Gastroesophageal sphincter (tissue), 4 donors: ENCODE data around the gene BCL2. TPM values are rescaled to one million over a fixed set of nuclear protein-coding genes. Genes with fewer than 3 reads are reported as not detected.

Experiments
- ATAC-seq: fragments of 150-250 bp; one replicate; pipeline ENCODE4 v1.9.1; 2016; ENCODE audit warnings: mild to moderate bottlenecking, moderate library complexity
- H3K27ac ChIP-seq, 4 donors: fragments of 200-600 bp; sonication (generic) in 3 of 4; 1 replicate in 3 of 4; 2 replicates in 1 of 4; pipeline ENCODE4 v1.5.1; 2016 to 2019
- H3K27me3 ChIP-seq: fragments of 200-600 bp; sonication (generic); one replicate; pipeline ENCODE4 v1.5.1; 2019
- H3K36me3 ChIP-seq, 2 donors: fragments of 200-600 bp; sonication (generic); one replicate each; pipeline ENCODE4 v1.5.1; 2019; ENCODE audit warnings: control low read depth in 1 of 2
- H3K4me1 ChIP-seq, 3 donors: fragments of 200-600 bp; sonication (generic); 1 replicate in 2 of 3; 2 replicates in 1 of 3; pipeline ENCODE4 v1.5.1; 2016 to 2019; ENCODE audit warnings: control low read depth in 2 of 3
- H3K4me3 ChIP-seq, 2 donors: fragments of 200-600 bp; sonication (generic); one replicate each; pipeline ENCODE4 v1.5.1; 2019; ENCODE audit warnings: mild to moderate bottlenecking in 1 of 2, moderate library complexity in 1 of 2
- H3K9me3 ChIP-seq, 3 donors: fragments of 200-600 bp; sonication (generic); one replicate each; pipeline ENCODE4 v1.5.1; 2017 to 2019; ENCODE audit warnings: control low read depth in 2 of 3
- EP300 ChIP-seq: sonication (generic); formaldehyde crosslinking; IDR thresholded peaks from one replicate; pipeline ENCODE4 v1.6.1; 2017; ENCODE audit warnings: antibody characterized with exemption, mild to moderate bottlenecking
- POLR2A ChIP-seq, 2 donors: fragments of 450-650 bp; IDR thresholded peaks; one replicate each; pipeline ENCODE4 v1.6.1; 2017; ENCODE audit warnings: antibody characterized with exemption in 2 of 2, mild to moderate bottlenecking in 2 of 2, moderate library complexity in 1 of 2
- POLR2AphosphoS5 ChIP-seq: sonication (generic); formaldehyde crosslinking; IDR thresholded peaks from one replicate; pipeline ENCODE4 v1.6.1; 2017; ENCODE audit warnings: antibody characterized with exemption
- WGBS, 2 donors: methylation state at CpG; one replicate each; pipeline ENCODE4 v1.1.5; 2018; ENCODE audit warnings: low coverage in 1 of 2; 5-methylcytosine and 5-hydroxymethylcytosine counted together
- total RNA-seq, 4 donors: library from RNA; depleted of rRNA; stranded (reverse); fragments of >200 nt; gene quantifications; one replicate each; pipeline ENCODE4 v1.1.0, GENCODE V29; 2016
- TF ChIP-seq, protein P1 (sequence below), 4 experiments: fragments of 200-600 bp in 2 of 4; fragments of 450-650 bp in 2 of 4; sonication (generic) in 1 of 4; IDR thresholded peaks; one replicate each; pipeline ENCODE4 v1.5.1; 2017 to 2019; ENCODE audit warnings: antibody characterized with exemption in 4 of 4, mild to moderate bottlenecking in 2 of 4, moderate library complexity in 2 of 4

The BCL2 gene
- total RNA-seq, 4 donors from 2014 or later: 31.2 to 41.7 (median 32.7) TPM

DNA sequence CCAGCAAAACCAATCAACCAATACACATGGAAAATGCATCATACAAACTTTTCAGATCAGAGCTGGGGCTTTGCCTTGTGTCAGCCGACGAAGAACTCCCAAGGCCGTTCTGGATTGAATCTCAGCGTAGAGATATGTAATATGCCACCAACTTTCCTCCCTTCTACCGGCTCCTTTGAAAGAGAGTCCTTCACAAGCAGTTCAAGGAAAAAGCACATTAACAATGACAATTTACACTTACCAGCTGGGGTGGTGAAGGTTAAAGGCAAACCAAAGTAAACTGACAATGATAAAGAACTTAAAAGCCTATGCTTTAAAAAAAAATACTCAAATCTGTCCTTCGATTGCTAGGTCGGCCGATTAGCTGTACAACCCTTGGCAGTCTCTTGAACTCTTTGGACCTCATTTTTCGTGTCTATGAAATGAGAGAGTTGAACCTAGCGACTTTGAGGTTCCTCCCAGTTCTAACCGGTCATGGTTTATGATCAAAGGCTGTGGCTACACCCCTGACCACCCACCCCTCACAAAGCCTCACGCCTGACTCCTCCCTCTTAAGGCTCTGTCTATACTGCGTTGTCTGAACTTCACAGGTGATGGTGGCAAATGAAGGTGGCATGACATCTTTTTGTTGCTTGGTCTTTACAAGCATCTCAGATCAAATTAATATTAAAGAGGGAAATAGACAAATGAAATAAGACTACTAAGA, 46.2 kb downstream of the BCL2 start:
- ATAC-seq: no peak
- H3K36me3 ChIP-seq: no peaks in the 10 kb centered on the region
- H3K9me3 ChIP-seq: no peaks in the 10 kb centered on the region
- 66 to 73% methylated on average over 9 to 11 of the region's 13 CpGs for WGBS, 2 donors
- no peak for TF ChIP-seq EP300
- TF ChIP-seq, protein P1, sequence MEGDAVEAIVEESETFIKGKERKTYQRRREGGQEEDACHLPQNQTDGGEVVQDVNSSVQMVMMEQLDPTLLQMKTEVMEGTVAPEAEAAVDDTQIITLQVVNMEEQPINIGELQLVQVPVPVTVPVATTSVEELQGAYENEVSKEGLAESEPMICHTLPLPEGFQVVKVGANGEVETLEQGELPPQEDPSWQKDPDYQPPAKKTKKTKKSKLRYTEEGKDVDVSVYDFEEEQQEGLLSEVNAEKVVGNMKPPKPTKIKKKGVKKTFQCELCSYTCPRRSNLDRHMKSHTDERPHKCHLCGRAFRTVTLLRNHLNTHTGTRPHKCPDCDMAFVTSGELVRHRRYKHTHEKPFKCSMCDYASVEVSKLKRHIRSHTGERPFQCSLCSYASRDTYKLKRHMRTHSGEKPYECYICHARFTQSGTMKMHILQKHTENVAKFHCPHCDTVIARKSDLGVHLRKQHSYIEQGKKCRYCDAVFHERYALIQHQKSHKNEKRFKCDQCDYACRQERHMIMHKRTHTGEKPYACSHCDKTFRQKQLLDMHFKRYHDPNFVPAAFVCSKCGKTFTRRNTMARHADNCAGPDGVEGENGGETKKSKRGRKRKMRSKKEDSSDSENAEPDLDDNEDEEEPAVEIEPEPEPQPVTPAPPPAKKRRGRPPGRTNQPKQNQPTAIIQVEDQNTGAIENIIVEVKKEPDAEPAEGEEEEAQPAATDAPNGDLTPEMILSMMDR (IDR thresholded peaks at IDR 0.05): no peak
- no peak for TF ChIP-seq POLR2AphosphoS5
- no peak for TF ChIP-seq POLR2A (IDR thresholded peaks at IDR 0.05)
- no peak overlapping the region for H3K27ac ChIP-seq
- H3K27me3 ChIP-seq: no peaks in the 10 kb centered on the region
- H3K4me3 ChIP-seq: no peak overlapping the region
- peaks cover 0 to 40% (median 0%) of the 10 kb centered on the region in 3 donors for H3K4me1 ChIP-seq

DNA sequence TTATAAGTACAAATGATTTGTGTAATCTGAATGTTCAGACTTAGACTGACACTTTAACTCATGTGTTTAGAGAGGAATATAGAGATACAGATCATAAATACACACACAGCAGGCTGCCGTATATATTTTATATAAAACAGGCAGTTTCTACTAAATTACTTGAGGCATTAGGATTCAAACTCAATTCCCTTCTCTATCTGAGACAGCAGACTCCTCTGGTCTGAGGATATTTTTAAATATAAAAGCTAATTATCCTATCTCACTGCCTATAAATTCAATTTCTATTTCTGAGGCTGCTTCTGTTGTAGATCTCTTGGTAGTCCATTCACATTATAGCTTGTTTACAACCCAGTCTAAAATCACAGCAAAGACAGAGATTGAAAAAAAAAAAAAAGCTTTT, 46.9 kb downstream of the BCL2 start:
- Histone ChIP-seq H3K36me3 (no peaks in the 10 kb centered on the region), H3K27ac (no peak overlapping the region), H3K4me3 (no peak overlapping the region), H3K27me3 (no peaks in the 10 kb centered on the region), H3K4me1 (peaks cover 0 to 40% (median 3%) of the 10 kb centered on the region in 3 donors), H3K9me3 (no peaks in the 10 kb centered on the region)
- TF ChIP-seq POLR2A (IDR thresholded peaks at IDR 0.05) (no peak), EP300 (no peak), POLR2AphosphoS5 (no peak)
- TF ChIP-seq, protein P1 (IDR thresholded peaks at IDR 0.05): no peak
- 89% methylated on average over 1 of the region's 1 CpG for WGBS, 2 donors
- ATAC-seq: no peak

DNA sequence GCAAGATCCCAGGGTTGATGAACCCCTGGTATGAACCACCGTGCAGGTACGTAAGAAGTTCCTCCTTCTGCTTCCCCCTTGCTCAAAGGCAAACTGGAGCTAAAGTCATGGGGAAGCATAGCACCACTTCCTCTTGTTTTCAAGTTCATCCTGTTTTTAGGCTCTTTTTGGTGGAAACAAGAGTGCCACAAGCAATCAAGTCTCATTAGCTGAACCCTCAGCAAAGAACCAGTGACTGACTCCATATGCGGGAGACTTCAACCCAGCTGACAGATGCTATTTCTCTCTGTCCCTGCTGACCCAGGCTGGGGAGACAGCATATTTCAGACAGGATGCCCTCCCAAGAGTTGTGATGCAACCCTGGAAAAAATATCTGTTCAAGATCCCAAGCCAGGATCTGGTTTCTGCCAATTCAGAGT, 47.7 kb downstream of the BCL2 start:
- H3K4me3 ChIP-seq: no peak overlapping the region
- no peaks in the 10 kb centered on the region for H3K9me3 ChIP-seq
- WGBS, 2 donors: 80 to 84% methylated on average over 3 of the region's 3 CpGs
- peaks cover 0 to 44% (median 3%) of the 10 kb centered on the region in 3 donors for H3K4me1 ChIP-seq
- no peak for TF ChIP-seq EP300
- TF ChIP-seq, protein P1 (IDR thresholded peaks at IDR 0.05): no peak
- H3K27me3 ChIP-seq: no peaks in the 10 kb centered on the region
- H3K36me3 ChIP-seq: no peaks in the 10 kb centered on the region
- peak overlapping the region in 1 of 4 donors; percentile 27 for H3K27ac ChIP-seq
- peak; percentile 74 for ATAC-seq

DNA sequence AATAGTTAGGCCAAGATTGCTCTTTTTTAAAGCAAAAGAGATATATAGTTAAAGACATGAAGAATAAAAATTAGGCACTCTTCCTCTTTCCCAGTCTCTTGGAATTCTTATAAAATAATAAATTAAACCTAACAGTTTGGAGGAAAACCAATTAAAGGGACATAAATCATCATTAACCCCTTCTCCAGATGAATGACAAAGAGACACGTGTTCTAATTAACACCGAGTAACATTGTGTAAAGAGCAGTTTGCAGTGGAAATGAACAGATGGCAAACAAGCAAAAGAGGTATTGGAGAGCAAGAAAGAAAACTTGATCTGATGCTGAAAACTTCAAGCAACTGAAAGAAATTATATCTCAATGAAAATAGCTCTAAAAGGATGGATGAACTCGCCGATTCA, 48.4 kb downstream of the BCL2 start:
- Histone ChIP-seq H3K27me3 (no peaks in the 10 kb centered on the region), H3K9me3 (no peaks in the 10 kb centered on the region), H3K27ac (no peak overlapping the region), H3K36me3 (no peaks in the 10 kb centered on the region), H3K4me3 (no peak overlapping the region), H3K4me1 (peaks cover 0 to 48% (median 3%) of the 10 kb centered on the region in 3 donors)
- no peak for ATAC-seq
- TF ChIP-seq POLR2A (IDR thresholded peaks at IDR 0.05): no peak
- TF ChIP-seq POLR2AphosphoS5: no peak
- TF ChIP-seq, protein P1 (IDR thresholded peaks at IDR 0.05): no peak
- no peak for TF ChIP-seq EP300
- 74 to 94% methylated on average over 2 to 4 of the region's 4 CpGs for WGBS, 2 donors

DNA sequence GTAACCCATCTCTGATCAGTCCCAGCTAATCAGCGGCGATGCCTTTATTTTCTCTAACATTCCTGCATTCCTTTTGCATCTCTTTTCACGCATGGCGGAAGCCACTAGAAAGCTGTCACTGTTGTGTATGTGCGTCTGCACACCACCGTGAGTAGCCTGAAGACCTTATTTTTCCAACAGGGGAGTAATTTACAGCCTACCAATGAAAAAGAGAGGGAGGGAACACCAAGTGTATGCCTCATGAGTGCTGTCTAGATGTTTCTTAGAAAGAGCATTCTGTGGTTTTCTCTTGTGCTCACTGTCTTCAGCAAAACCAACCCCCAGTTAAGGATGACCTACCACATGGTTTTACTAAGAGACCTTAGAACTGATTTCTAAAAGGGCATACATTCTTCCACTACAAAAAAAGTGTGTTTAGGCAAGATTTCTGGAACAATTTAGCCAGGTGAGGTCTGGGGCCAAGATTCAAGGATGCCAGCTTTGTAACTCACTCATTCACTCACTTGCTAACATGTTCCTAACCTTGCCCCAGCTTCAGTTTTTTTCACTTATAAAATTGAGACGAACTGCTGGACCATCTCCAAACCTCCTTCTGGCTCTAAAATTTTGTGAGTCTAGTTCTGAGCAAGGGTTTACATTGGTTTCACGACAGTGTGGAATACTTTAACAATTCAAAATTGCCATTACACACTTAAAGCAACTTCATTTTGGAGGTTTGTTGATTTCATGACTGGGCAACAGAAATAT, 51.4 kb downstream of the BCL2 start:
- peaks cover 0 to 67% (median 5%) of the 10 kb centered on the region in 3 donors for H3K4me1 ChIP-seq
- no peaks in the 10 kb centered on the region for H3K9me3 ChIP-seq
- ATAC-seq: no peak
- TF ChIP-seq POLR2AphosphoS5 (no peak), EP300 (no peak), POLR2A (IDR thresholded peaks at IDR 0.05) (no peak)
- TF ChIP-seq, protein P1 (IDR thresholded peaks at IDR 0.05): no peak
- H3K4me3 ChIP-seq: no peak overlapping the region
- WGBS, 2 donors: 40 to 77% methylated on average over 2 to 8 of the region's 8 CpGs
- H3K27ac ChIP-seq: no peak overlapping the region
- H3K27me3 ChIP-seq: no peaks in the 10 kb centered on the region
- no peaks in the 10 kb centered on the region for H3K36me3 ChIP-seq
